ENCODE results near the gene JMY. TPM values are rescaled to one million over a fixed set of nuclear protein-coding genes. Genes with fewer than 3 reads are reported as not detected.

The JMY gene
- total RNA-seq, 1 experiment from 2014 or later: 15.2 TPM

DNA sequence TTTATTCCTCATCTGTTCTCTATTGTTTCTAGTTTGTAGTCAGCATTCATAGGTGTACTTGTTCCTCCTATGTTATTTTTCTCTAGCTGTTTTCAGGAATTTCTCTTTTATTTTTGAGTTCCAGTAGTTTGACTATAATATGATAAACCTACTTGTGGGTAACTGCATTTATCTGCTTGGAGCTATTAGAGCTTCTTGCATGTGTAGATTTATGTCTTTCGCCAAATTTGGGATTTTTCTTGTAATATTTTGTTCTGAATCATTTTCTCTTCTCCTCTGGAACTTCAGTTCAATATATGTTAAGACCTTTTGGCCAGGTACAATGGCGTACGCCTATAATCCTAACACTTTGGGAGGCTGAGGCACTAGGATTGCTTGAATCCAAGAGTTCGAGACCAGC, 37.4 kb downstream of the JMY start:
- Histone ChIP-seq H4K8ac (replicated peaks; ENCODE audit: insufficient read length, low read depth, low read length) (no peak overlapping the region), H3K79me2 (ENCODE audit: insufficient read depth, low read length) (peaks cover 2% of the 10 kb centered on the region; the same call in 1 of the 2 replicates), H4K20me1 (ENCODE audit: control insufficient read depth, insufficient read depth, insufficient read length) (no peaks in the 10 kb centered on the region), H3T11ph (ENCODE audit: low read length) (no peak overlapping the region), H3K14ac (ENCODE audit: insufficient read depth, low read length) (no peak overlapping the region), H2AK5ac (ENCODE audit: insufficient read length, low read length) (no peak overlapping the region), H3K56ac (ENCODE audit: insufficient read length, low read depth, low read length) (no peak overlapping the region), H3K9ac (ENCODE audit: extremely low read depth, insufficient read length, low read length) (no peak overlapping the region), H4K5ac (ENCODE audit: insufficient read length, low read depth, low read length) (no peak overlapping the region), H3K18ac (ENCODE audit: insufficient read length, low read depth, low read length) (no peak overlapping the region), H3K4ac (ENCODE audit: low read depth, low read length) (no peak overlapping the region), H2BK120ac (ENCODE audit: low read depth, low read length, poor library complexity, severe bottlenecking) (no peak overlapping the region), H3K23ac (ENCODE audit: insufficient read length, low read depth, low read length) (no peak overlapping the region), H3K27ac (ENCODE audit: insufficient read length, low read depth, low read length) (no peak overlapping the region), H2BK5ac (ENCODE audit: insufficient read length, low read length) (no peak overlapping the region), H2AFZ (ENCODE audit: low read length) (no peak overlapping the region), H2BK12ac (ENCODE audit: insufficient read length, low read depth, low read length) (no peak overlapping the region), H3K79me1 (ENCODE audit: insufficient read depth, low read depth, low read length, poor library complexity, severe bottlenecking) (peaks cover 3% of the 10 kb centered on the region), H3K4me1 (ENCODE audit: insufficient read depth, low read length) (no peaks in the 10 kb centered on the region), H4K91ac (ENCODE audit: insufficient read length, low read depth, low read length) (no peak overlapping the region), H3K9me3 (ENCODE audit: control insufficient read depth, low read depth, low read length) (no peaks in the 10 kb centered on the region), H3K23me2 (ENCODE audit: insufficient read length, low read depth, low read length, poor library complexity, severe bottlenecking) (no peaks in the 10 kb centered on the region), H2BK20ac (ENCODE audit: low read depth, low read length, poor library complexity, severe bottlenecking) (no peak overlapping the region), H2BK15ac (ENCODE audit: low read depth, low read length) (no peak overlapping the region), H3K4me2 (ENCODE audit: insufficient read depth, insufficient read length, low read length) (no peak overlapping the region), H3K27me3 (ENCODE audit: insufficient read depth, low read length) (no peaks in the 10 kb centered on the region)
- TF ChIP-seq, protein P1, sequence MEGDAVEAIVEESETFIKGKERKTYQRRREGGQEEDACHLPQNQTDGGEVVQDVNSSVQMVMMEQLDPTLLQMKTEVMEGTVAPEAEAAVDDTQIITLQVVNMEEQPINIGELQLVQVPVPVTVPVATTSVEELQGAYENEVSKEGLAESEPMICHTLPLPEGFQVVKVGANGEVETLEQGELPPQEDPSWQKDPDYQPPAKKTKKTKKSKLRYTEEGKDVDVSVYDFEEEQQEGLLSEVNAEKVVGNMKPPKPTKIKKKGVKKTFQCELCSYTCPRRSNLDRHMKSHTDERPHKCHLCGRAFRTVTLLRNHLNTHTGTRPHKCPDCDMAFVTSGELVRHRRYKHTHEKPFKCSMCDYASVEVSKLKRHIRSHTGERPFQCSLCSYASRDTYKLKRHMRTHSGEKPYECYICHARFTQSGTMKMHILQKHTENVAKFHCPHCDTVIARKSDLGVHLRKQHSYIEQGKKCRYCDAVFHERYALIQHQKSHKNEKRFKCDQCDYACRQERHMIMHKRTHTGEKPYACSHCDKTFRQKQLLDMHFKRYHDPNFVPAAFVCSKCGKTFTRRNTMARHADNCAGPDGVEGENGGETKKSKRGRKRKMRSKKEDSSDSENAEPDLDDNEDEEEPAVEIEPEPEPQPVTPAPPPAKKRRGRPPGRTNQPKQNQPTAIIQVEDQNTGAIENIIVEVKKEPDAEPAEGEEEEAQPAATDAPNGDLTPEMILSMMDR (conservative IDR thresholded peaks at IDR 0.05): no peak
- H3K4me1 Mint-ChIP-seq: no peaks in the 10 kb centered on the region
- WGBS (ENCODE audit: extremely low coverage, insufficient read length, low lambda C conversion rate): no CpG with 5 or more reads among the region's 4 CpGs
- H3K27ac Mint-ChIP-seq: no peak overlapping the region
- H3K27me3 Mint-ChIP-seq (ENCODE audit: low read depth): no peaks in the 10 kb centered on the region
- DNase-seq: no peak
- peaks cover 4 to 28% (median 15%) of the 10 kb centered on the region in 3 experiments; a peak in 6 of 7 replicates for H3K36me3 Mint-ChIP-seq (ENCODE audit: insufficient read depth in 1 of 3, low read depth in 3 of 3)
- H3K4me3 Mint-ChIP-seq: no peak overlapping the region
- H3K9me3 Mint-ChIP-seq: peaks cover 16 to 19% of the 10 kb centered on the region in 2 experiments
